Erythroblast (primary cell): ENCODE results near the gene APRT.

Source experiments
- GATA1 ChIP-seq: IDR thresholded peaks from 2 replicates; pipeline ENCODE4 v1.6.1; 2011; ENCODE audit warnings: low read depth, mild to moderate bottlenecking, control low read depth, low read length, moderate library complexity
- POLR2A ChIP-seq: IDR thresholded peaks from 2 replicates; pipeline ENCODE4 v1.6.1; 2011; ENCODE audit warnings: mild to moderate bottlenecking, low read length

DNA sequence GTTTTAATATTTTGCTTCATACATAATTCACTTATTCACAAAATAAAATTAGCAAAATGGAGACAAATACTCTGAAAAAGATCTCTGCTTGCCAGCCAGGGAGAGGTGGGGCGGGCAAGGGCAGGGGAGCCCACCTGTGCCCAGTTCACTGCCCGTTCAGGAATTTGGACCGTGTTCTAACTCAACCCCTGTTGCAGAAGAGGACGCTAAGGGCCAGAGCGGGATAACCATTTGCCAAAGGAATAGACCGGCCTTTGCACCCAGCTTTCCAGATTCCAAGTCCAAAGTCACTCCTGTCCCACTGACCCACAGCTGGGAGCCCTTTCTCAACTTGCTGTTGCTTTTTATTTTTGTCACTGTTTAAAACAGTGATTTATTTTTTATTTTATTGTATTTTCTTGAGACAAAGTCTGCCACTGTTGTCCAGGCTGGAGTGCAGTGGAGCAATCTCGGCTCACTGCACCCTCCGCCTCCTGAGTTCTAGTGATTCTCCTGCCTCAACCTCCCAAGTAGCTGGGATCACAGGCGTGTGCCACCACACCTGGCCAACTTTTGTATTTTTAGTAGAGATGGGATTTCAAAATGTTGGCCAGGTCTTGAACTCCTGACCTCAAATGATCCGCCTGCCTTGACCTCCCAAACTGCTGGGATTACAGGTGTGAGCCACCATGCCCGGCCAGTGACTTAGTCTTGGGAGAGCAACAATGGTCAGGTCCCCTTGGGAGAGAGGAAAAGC, 24.0 kb downstream of the APRT start:
- TF ChIP-seq POLR2A (no peak), GATA1 (no peak)
